Heart left ventricle (tissue), 13 donors: ENCODE results near the gene ZNRF2.

ENCODE experiments used
- POLR2A ChIP-seq, 2 donors: fragments of 450-650 bp; IDR thresholded peaks; one replicate each; pipeline ENCODE4 v1.6.1; 2017; ENCODE audit warnings: antibody characterized with exemption in 2 of 2, mild to moderate bottlenecking in 2 of 2, moderate library complexity in 2 of 2
- TF ChIP-seq, protein P1 (sequence below), 12 donors: fragments of 200-600 bp; sonication (generic) in 4 of 12; IDR thresholded peaks; one replicate each; pipeline versions ENCODE4 v1.5.0 to v1.8.0; 2018 to 2022; ENCODE audit warnings: antibody characterized with exemption in 12 of 12, mild to moderate bottlenecking in 5 of 12
- donor health status: ischemic (EF 13 %, LVEDD 7.1; RV severe dilation, severe dysfunction).
- donor health status: DM: no; HTN: yes; CAD: no.
- donor health status: DM: no; HTN: no; CAD: no.
- donor health status: ischemic (EF 25% LVEDD 6.9; RV normal size, moderate dysfunction).
- donor health status: ischemic (EF 25% LVEDD 5.7; RV mildly dilated, moderate dysfunction).
- donor health status: ischemic (EF 35%, LVEDD 5.7; RV mildly dilated, moderate dysfunction).
- donor health status: nonischemic (EF 11% LVEDD 7.7; RV severe dilation, severe dysfunction).
- donor health status: DM: yes; HTN: yes; CAD: no.
- donor health status: PGD.
- donor health status: ischemic (EF 29% LVEDD 5.4; RV normal size, mild dysfunction).
- donor health status: nonischemic (EF 23%, LVEDD 6.1; RV moderate dilation, normal function).

DNA sequence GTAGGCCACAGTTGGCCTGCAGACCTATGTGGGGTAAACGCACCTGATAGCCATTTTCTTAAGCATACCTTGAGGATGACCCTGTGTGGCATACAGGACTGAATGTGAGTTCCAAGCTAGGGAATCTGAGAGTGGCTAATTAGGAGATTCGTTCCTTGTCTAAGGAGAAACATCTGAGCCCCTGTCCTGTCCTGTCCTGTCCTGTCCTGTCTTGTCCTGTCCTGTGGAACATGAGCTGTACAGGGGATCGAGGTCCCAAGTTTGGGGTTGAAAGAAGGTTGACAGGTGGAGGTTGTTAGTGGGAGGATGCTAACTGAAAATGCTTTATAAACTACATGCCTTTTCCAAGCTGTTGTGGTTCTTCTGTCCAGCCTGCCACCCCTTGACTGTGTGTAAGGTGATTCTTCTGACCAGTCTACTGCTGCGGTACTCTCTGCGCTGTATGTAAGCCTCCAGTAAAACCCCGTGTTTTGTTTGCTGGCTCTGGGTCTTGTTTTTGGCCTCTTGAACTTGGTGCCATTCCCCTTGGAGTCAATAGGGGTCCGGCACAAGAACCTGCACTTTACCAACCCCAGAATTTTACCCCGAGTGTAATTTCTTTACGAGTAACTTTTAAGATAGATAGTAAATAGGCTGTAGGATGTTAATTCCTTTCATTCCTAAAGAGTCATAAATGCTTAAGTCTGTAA, 26.4 kb downstream of the ZNRF2 start:
- TF ChIP-seq, protein P1, sequence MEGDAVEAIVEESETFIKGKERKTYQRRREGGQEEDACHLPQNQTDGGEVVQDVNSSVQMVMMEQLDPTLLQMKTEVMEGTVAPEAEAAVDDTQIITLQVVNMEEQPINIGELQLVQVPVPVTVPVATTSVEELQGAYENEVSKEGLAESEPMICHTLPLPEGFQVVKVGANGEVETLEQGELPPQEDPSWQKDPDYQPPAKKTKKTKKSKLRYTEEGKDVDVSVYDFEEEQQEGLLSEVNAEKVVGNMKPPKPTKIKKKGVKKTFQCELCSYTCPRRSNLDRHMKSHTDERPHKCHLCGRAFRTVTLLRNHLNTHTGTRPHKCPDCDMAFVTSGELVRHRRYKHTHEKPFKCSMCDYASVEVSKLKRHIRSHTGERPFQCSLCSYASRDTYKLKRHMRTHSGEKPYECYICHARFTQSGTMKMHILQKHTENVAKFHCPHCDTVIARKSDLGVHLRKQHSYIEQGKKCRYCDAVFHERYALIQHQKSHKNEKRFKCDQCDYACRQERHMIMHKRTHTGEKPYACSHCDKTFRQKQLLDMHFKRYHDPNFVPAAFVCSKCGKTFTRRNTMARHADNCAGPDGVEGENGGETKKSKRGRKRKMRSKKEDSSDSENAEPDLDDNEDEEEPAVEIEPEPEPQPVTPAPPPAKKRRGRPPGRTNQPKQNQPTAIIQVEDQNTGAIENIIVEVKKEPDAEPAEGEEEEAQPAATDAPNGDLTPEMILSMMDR (IDR thresholded peaks at IDR 0.05): no peak
- TF ChIP-seq POLR2A (IDR thresholded peaks at IDR 0.05): no peak
